C4-2B (cell line): ENCODE results near the gene TMA16.

Source experiments
- CTCF ChIP-seq: fragments of 450-650 bp; conservative IDR thresholded peaks from 2 replicates; pipeline ENCODE4 v1.5.1; 2017; ENCODE audit warnings: mild to moderate bottlenecking
- ZFX ChIP-seq: fragments of 450-650 bp; IDR thresholded peaks from 2 replicates; pipeline ENCODE4 v1.6.1; 2017

- TF ChIP-seq CTCF (no peak), ZFX (no peak)
These were observed 31.9 kb upstream of the TMA16 start for GRCh38 chr4:163462556-163462955.
